Measurements from ENCODE around the gene KIAA0513.

The KIAA0513 gene

GRCh38 chr16:85005285-85006069 is 22.1 kb upstream of the KIAA0513 start:
- no peak overlapping the region for H3K4me3 ChIP-seq (ENCODE audit: low read length)

GRCh38 chr16:85006639-85007038 is 21.0 kb upstream of the KIAA0513 start:
- Histone ChIP-seq H3K4me1 (ENCODE audit: insufficient read depth, low read length) (peaks cover 35% of the 10 kb centered on the region), H3K9ac (ENCODE audit: low read depth, low read length) (no peak overlapping the region), H3K36me3 (ENCODE audit: insufficient read depth, low read length) (peaks cover 9% of the 10 kb centered on the region; the same call in 1 of the 2 replicates), H3K27me3 (ENCODE audit: insufficient read depth, low read length) (no peaks in the 10 kb centered on the region), H3K4me3 (ENCODE audit: low read length) (no peak overlapping the region), H3K9me3 (ENCODE audit: insufficient read depth, low read depth, low read length) (no peaks in the 10 kb centered on the region), H3K27ac (ENCODE audit: low read depth, low read length) (no peak overlapping the region)
- WGBS, result 98% methylated on average over 6 of the region's 7 CpGs

More at GRCh38 chr16:85005285-85006069, 22.1 kb upstream of the KIAA0513 start:
- H3K9me3 ChIP-seq (ENCODE audit: insufficient read depth, low read depth, low read length), result no peaks in the 10 kb centered on the region
- no peak overlapping the region for H3K9ac ChIP-seq (ENCODE audit: low read depth, low read length)
- H3K27me3 ChIP-seq (ENCODE audit: insufficient read depth, low read length), result no peaks in the 10 kb centered on the region
- peaks cover 9% of the 10 kb centered on the region; the same call in 1 of the 2 replicates for H3K36me3 ChIP-seq (ENCODE audit: insufficient read depth, low read length)
- H3K4me1 ChIP-seq (ENCODE audit: insufficient read depth, low read length), result peaks cover 34% of the 10 kb centered on the region
- no peak overlapping the region; the same call in 1 of the 2 replicates for H3K27ac ChIP-seq (ENCODE audit: low read depth, low read length)
- WGBS, result 88% methylated on average over 11 of the region's 11 CpGs

- peaks cover 31% of the 10 kb centered on the region for H3K4me1 ChIP-seq (ENCODE audit: insufficient read depth, low read length)
- WGBS, result 97% methylated on average over 7 of the region's 7 CpGs
- H3K4me3 ChIP-seq (ENCODE audit: low read length), result no peak overlapping the region
- no peaks in the 10 kb centered on the region for H3K9me3 ChIP-seq (ENCODE audit: insufficient read depth, low read depth, low read length)
- H3K27ac ChIP-seq (ENCODE audit: low read depth, low read length), result no peak overlapping the region
- no peaks in the 10 kb centered on the region for H3K27me3 ChIP-seq (ENCODE audit: insufficient read depth, low read length)
- H3K9ac ChIP-seq (ENCODE audit: low read depth, low read length), result no peak overlapping the region
- H3K36me3 ChIP-seq (ENCODE audit: insufficient read depth, low read length), result peaks cover 9% of the 10 kb centered on the region; the same call in 1 of the 2 replicates
Measured at GRCh38 chr16:85007496-85008214, 19.9 kb upstream of the KIAA0513 start.

- no peak overlapping the region for H3K9ac ChIP-seq (ENCODE audit: low read depth, low read length)
- no peaks in the 10 kb centered on the region for H3K27me3 ChIP-seq (ENCODE audit: insufficient read depth, low read length)
- 97% methylated on average over 3 of the region's 3 CpGs for WGBS
- H3K4me1 ChIP-seq (ENCODE audit: insufficient read depth, low read length), result peaks cover 26% of the 10 kb centered on the region
- no peak overlapping the region for H3K27ac ChIP-seq (ENCODE audit: low read depth, low read length)
- no peak overlapping the region for H3K4me3 ChIP-seq (ENCODE audit: low read length)
- no peaks in the 10 kb centered on the region for H3K9me3 ChIP-seq (ENCODE audit: insufficient read depth, low read depth, low read length)
- H3K36me3 ChIP-seq (ENCODE audit: insufficient read depth, low read length), result peaks cover 9% of the 10 kb centered on the region; the same call in 1 of the 2 replicates
Measured at GRCh38 chr16:85008271-85008670, 19.3 kb upstream of the KIAA0513 start.

GRCh38 chr16:85010446-85010930 is 17.1 kb upstream of the KIAA0513 start:
- H3K4me3 ChIP-seq (ENCODE audit: low read length), result peak overlapping the region; percentile 97
- H3K4me1 ChIP-seq (ENCODE audit: insufficient read depth, low read length), result 0 out of 2 replicates have a peak, but pooled peaks cover 5% of the 10 kb centered on the region
- H3K9me3 ChIP-seq (ENCODE audit: insufficient read depth, low read depth, low read length), result no peaks in the 10 kb centered on the region
- WGBS, result 48% methylated on average over 8 of the region's 9 CpGs
- H3K27ac ChIP-seq (ENCODE audit: low read depth, low read length), result peak overlapping the region; percentile 91; the same call in 1 of the 2 replicates
- no peaks in the 10 kb centered on the region for H3K27me3 ChIP-seq (ENCODE audit: insufficient read depth, low read length)
- peak overlapping the region; percentile 94 for H3K9ac ChIP-seq (ENCODE audit: low read depth, low read length)
- peaks cover 9% of the 10 kb centered on the region; the same call in 1 of the 2 replicates for H3K36me3 ChIP-seq (ENCODE audit: insufficient read depth, low read length)

- Histone ChIP-seq H3K9ac (ENCODE audit: low read depth, low read length) (peak within 1 kb of the TSS; percentile 94), H3K9me3 (ENCODE audit: insufficient read depth, low read depth, low read length) (no peaks in the 10 kb centered on the region), H3K4me1 (ENCODE audit: insufficient read depth, low read length) (0 out of 2 replicates have a peak, but pooled peaks cover 5% of the 10 kb centered on the region), H3K4me3 (ENCODE audit: low read length) (peak within 1 kb of the TSS; percentile 97), H3K27me3 (ENCODE audit: insufficient read depth, low read length) (no peaks in the 10 kb centered on the region), H3K36me3 (ENCODE audit: insufficient read depth, low read length) (peaks cover 9% of the 10 kb centered on the region; the same call in 1 of the 2 replicates), H3K27ac (ENCODE audit: low read depth, low read length) (peak within 1 kb of the TSS; percentile 91)
- WGBS, result under 1% methylated on average over 86 of the region's 86 CpGs
Measured at GRCh38 chr16:85010931-85011845, 16.4 kb upstream of the KIAA0513 start, which contains the start of gene ZDHHC7. TSS of gene ZDHHC7 (minus strand) at chr16:85011535. CDS start at chr16:84990618, 20,917 bp downstream.

GRCh38 chr16:85011846-85012284 is 15.7 kb upstream of the KIAA0513 start:
- Histone ChIP-seq H3K4me1 (ENCODE audit: insufficient read depth, low read length) (0 out of 2 replicates have a peak, but pooled peaks cover 5% of the 10 kb centered on the region), H3K27me3 (ENCODE audit: insufficient read depth, low read length) (no peaks in the 10 kb centered on the region), H3K27ac (ENCODE audit: low read depth, low read length) (peak overlapping the region; percentile 91), H3K9ac (ENCODE audit: low read depth, low read length) (peak overlapping the region; percentile 94), H3K4me3 (ENCODE audit: low read length) (peak overlapping the region; percentile 97), H3K9me3 (ENCODE audit: insufficient read depth, low read depth, low read length) (no peaks in the 10 kb centered on the region), H3K36me3 (ENCODE audit: insufficient read depth, low read length) (peaks cover 9% of the 10 kb centered on the region; the same call in 1 of the 2 replicates)
- WGBS, result 33% methylated on average over 17 of the region's 17 CpGs

GRCh38 chr16:85014311-85014710 is 13.3 kb upstream of the KIAA0513 start:
- H3K27ac ChIP-seq (ENCODE audit: low read depth, low read length), result no peak overlapping the region
- no peak overlapping the region for H3K9ac ChIP-seq (ENCODE audit: low read depth, low read length)
- 0 out of 2 replicates have a peak, but pooled peaks cover 5% of the 10 kb centered on the region for H3K4me1 ChIP-seq (ENCODE audit: insufficient read depth, low read length)
- no peaks in the 10 kb centered on the region for H3K27me3 ChIP-seq (ENCODE audit: insufficient read depth, low read length)
- WGBS, result 80% methylated on average over 2 of the region's 2 CpGs
- peaks cover 2% of the 10 kb centered on the region; the same call in 1 of the 2 replicates for H3K36me3 ChIP-seq (ENCODE audit: insufficient read depth, low read length)
- no peak overlapping the region for H3K4me3 ChIP-seq (ENCODE audit: low read length)
- no peaks in the 10 kb centered on the region for H3K9me3 ChIP-seq (ENCODE audit: insufficient read depth, low read depth, low read length)

GRCh38 chr16:85015481-85016187 is 12.0 kb upstream of the KIAA0513 start:
- Histone ChIP-seq H3K4me3 (ENCODE audit: low read length) (no peak overlapping the region), H3K27ac (ENCODE audit: low read depth, low read length) (no peak overlapping the region), H3K36me3 (ENCODE audit: insufficient read depth, low read length) (no peaks in the 10 kb centered on the region), H3K4me1 (ENCODE audit: insufficient read depth, low read length) (no peaks in the 10 kb centered on the region), H3K27me3 (ENCODE audit: insufficient read depth, low read length) (no peaks in the 10 kb centered on the region), H3K9me3 (ENCODE audit: insufficient read depth, low read depth, low read length) (no peaks in the 10 kb centered on the region), H3K9ac (ENCODE audit: low read depth, low read length) (no peak overlapping the region)
- WGBS, result 86% methylated on average over 4 of the region's 5 CpGs

- Histone ChIP-seq H3K4me3 (ENCODE audit: low read length) (no peak overlapping the region), H3K9ac (ENCODE audit: low read depth, low read length) (no peak overlapping the region), H3K27me3 (ENCODE audit: insufficient read depth, low read length) (no peaks in the 10 kb centered on the region), H3K9me3 (ENCODE audit: insufficient read depth, low read depth, low read length) (no peaks in the 10 kb centered on the region), H3K4me1 (ENCODE audit: insufficient read depth, low read length) (no peaks in the 10 kb centered on the region), H3K27ac (ENCODE audit: low read depth, low read length) (no peak overlapping the region), H3K36me3 (ENCODE audit: insufficient read depth, low read length) (no peaks in the 10 kb centered on the region)
- 94% methylated on average over 4 of the region's 4 CpGs for WGBS
Measured at GRCh38 chr16:85017151-85017550, 10.4 kb upstream of the KIAA0513 start.
